GM21423 (cell line): ENCODE results near the gene ROMO1.
"Not testable (repeated sequence)": the region's sequence is repeated elsewhere in the genome, so short reads cannot be mapped to it uniquely, and the experiment has no call there.

Experiments
- ATAC-seq: cut with Tn5 transposase; IDR thresholded peaks from one replicate; pipeline ENCODE4 v1.9.1; 2021; ENCODE audit warnings: mild to moderate bottlenecking, moderate library complexity; ENCODE audit not compliant: unreplicated experiment

ROMO1 gene

DNA sequence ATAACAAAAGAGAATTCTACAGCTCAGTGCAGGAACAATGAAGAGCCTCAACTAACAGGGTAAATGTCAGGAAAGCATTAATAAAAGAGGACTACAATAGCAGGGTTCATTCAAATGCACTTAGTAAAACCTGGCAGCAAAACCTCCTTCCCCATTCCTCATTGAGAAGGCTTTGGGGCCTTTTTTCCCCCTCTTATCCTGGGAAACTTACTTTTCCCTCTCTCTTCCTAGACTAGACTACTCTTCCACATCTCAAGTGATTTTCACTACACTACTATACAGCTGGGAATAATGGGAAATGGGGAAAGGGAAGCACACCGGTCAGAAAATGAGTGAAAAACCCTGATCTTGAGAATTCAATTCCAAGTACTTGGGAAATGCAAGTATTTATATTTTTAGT lies 10.1 kb downstream of the ROMO1 start:
- ATAC-seq = no peak

- no peak for ATAC-seq
Measured at GRCh38 chr20:35710039-35710438, 10.8 kb downstream of the ROMO1 start.

DNA sequence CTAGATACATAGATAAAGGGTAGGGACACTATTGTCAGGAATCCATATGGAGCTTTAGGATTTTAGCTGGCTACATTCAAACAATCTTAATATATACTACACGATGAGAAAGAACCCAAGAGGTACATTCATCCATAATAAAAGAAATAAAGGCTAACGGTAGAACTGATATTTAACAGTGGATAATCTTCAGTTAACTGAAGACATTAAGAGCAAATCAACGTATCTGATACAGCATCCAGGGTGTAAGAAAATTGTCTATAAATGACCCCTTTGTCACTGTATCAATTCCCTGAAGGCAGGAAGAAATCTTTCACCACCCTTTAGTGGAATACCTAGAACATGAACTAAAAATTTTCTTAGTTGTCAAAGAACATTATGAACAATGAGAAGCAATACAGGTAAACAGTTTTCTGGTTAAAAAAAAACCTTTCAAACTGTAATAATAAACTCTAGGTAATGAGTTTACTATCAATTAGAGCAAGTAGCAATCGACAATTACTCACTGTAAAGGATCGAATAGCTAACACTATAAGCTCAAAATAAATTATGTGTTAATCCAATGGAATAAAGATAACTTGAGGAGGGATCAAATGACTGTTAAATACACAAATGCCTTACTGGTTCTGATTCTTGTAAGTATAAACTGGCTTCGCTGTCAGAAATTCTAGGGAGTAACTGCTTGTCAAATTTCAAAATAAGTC lies 11.8 kb downstream of the ROMO1 start:
- no peak for ATAC-seq

- no peak for ATAC-seq
Measured at GRCh38 chr20:35711588-35712209, 12.5 kb downstream of the ROMO1 start.

- not testable (repeated sequence) for ATAC-seq
Measured at GRCh38 chr20:35713120-35713519, 13.9 kb downstream of the ROMO1 start.

DNA sequence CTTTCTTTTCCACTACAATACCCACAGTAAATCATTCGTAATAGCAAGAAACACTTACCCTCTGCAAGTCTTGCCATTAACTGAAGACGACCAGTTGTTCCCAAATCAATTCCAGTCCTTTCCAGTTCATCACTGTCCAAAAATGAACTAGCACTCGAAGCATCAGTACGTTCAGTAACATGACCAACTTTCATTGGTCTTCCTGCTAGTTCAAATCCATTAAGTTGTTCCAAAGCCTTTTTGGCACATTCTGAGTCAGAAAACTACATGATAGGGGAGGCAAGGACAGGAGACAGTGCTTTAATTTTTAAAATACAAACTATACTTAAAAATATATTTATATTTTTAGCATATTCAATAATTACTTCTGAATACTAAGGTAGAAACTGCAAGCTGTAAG lies 14.9 kb downstream of the ROMO1 start:
- no peak for ATAC-seq

GRCh38 chr20:35715652-35716051 lies 16.4 kb downstream of the ROMO1 start:
- ATAC-seq = no peak

GRCh38 chr20:35716330-35716729 lies 17.1 kb downstream of the ROMO1 start:
- ATAC-seq = no peak

DNA sequence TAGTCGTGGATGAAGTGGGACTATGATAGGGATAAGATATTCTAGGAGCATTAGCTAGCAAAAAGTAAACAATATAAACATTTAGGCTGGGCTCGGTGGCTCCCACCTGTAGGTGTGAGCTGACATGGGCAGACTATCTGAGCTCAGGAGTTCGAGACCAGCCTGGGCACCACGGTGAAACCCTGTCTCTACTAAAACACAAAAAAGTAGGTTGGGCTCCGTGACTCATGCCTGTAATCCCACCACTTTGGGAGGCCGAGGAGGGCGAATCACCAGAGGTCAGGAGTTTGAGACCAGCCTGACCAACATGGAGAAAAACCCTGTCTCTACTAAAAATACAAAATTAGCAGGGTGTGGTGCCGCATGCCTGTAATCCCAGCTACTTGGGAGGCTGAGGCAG lies 19.1 kb downstream of the ROMO1 start:
- not testable (repeated sequence) for ATAC-seq

DNA sequence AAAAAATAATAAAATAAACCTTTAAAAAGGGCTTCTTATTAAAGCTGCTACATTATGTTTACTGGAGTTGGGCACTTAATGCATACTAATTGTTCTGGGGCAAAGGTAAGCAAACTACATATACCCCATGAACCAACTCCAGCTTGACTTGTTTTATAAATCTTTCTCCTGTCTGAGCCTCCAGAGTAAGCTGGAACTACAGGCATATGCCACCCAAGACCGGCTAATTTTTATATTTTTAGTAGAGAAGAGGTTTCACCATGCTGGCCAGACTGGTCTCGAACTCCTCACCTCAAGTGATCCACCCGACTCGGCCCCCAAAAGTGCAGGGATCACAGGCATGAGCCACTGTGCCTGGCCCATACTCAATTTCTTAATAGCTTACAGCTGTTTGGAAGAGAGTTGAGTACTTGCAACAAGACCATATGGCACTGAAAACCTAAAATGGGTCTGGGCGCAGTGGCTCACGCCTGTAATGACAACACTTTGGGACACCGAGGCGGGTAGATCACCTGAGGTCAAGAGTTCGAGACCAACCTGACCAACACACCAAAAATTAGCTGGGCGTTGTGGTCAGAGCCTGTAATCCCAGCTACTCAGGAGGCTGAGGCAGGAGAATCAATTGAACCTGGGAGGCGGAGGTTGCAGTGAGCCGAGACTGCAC lies 19.9 kb downstream of the ROMO1 start:
- ATAC-seq = no peak

- no peak for ATAC-seq
Measured at GRCh38 chr20:35719717-35720116, 20.5 kb downstream of the ROMO1 start.

- no peak for ATAC-seq
Measured at GRCh38 chr20:35720165-35721123, 21.2 kb downstream of the ROMO1 start.

- no peak for ATAC-seq
Measured at GRCh38 chr20:35721219-35721618, 22.0 kb downstream of the ROMO1 start.

GRCh38 chr20:35721621-35722020 lies 22.4 kb downstream of the ROMO1 start:
- ATAC-seq = no peak

DNA sequence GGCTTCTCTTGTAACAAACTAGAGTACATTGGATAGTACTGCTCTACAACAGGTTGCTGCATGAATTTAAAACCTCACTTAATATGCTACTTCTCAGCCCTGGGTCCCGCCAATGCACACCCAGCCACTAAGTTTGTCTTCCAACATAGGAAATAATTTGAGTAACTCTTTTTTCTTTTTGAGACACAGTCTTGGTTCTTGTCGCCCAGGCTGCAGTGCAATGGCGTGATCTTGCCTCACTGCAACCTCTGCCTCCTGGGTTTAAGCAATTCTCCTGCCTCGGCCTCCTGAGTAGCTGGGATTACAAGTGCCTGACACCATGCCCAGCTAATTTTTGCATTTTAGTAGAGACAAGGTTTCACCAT lies 24.1 kb downstream of the ROMO1 start:
- ATAC-seq = not testable (repeated sequence)

- not testable (repeated sequence) for ATAC-seq
Measured at GRCh38 chr20:35723652-35724320, 24.6 kb downstream of the ROMO1 start.

GRCh38 chr20:35724321-35725230 lies 25.4 kb downstream of the ROMO1 start:
- no peak for ATAC-seq

DNA sequence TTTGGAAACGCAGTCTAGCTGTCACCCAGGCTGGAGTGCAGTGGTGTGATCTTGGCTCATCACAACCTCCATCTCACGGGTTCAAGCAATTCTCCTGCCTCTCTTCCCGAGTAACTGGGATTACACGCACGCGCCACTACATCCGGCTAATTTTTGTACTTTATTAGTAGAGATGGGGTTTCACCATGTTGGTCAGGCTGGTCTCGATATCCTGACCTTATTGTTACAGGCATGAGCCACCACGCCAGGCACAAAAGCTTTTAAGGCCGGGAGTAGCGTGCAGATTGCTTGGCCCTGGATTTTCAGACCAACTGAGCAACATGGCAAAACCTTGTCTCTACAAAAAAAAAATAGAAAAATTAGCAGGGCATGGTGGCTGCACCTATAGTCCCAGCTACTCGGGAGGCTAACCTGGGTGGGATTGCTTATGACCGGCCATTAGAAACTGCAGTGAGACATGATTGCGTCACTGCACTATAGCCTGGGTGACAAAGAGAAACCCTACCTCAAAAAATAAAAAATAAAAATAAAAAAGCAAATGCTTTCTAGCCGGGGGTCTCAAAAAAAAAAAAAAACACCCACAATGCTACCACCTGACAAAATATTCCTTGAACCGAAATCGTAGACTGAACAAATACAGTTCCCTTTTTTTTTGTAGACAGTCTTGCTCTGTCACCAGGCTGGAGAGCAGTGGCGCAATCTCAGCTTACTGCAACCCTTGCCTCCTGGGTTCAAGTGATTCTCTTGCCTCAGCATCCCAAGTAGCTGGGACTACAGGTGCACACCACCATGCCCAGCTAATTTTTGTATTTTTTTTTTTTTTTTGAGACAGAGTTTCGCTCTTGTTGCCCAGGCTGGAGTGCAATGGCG lies 27.9 kb downstream of the ROMO1 start:
- ATAC-seq = no peak
